PC-9 (cell line): Measurements from ENCODE around the gene RAG1.

Experiments
- CTCF ChIP-seq: fragments of 200-600 bp; sonication (generic); conservative IDR thresholded peaks from 2 replicates; pipeline ENCODE4 v1.6.1; 2017; ENCODE audit warnings: mixed run types, antibody characterized with exemption, mild to moderate bottlenecking, moderate library complexity
- EZH2 ChIP-seq: fragments of 200-600 bp; sonication (generic); IDR thresholded peaks from 2 replicates; pipeline ENCODE4 v1.8.0; 2017; ENCODE audit warnings: antibody characterized with exemption, low read depth

- peak; percentile 67 for TF ChIP-seq CTCF
- no peak for TF ChIP-seq EZH2
Measured at GRCh38 chr11:36622431-36623136, 54.8 kb downstream of the RAG1 start.
